Testis (tissue), 3 donors: ENCODE measurements around the gene CFAP70. TPM values are rescaled to one million over a fixed set of nuclear protein-coding genes. Genes with fewer than 3 reads are reported as not detected.

ENCODE experiments used
- DNase-seq: peaks from one replicate; pipeline ENCODE4 v3.0.0-alpha.2; 2019
- H3K27ac ChIP-seq, 2 donors: fragments of 200-600 bp; sonication (generic); one replicate each; pipeline ENCODE4 v1.5.1; 2019
- H3K27me3 ChIP-seq: fragments of 200-600 bp; sonication (generic); one replicate; pipeline ENCODE4 v1.5.1; 2019
- H3K36me3 ChIP-seq: fragments of 200-600 bp; sonication (generic); one replicate; pipeline ENCODE4 v1.5.1; 2017; ENCODE audit warnings: low read depth; ENCODE audit errors: missing control alignments
- H3K4me1 ChIP-seq: fragments of 200-600 bp; sonication (generic); one replicate; pipeline ENCODE4 v1.5.1; 2019
- H3K4me3 ChIP-seq, 2 donors: fragments of 200-600 bp; sonication (generic); one replicate each; pipeline ENCODE4 v1.5.1; 2017 to 2019
- H3K9me3 ChIP-seq: fragments of 200-600 bp; sonication (generic); one replicate; pipeline ENCODE4 v1.5.1; 2017
- POLR2A ChIP-seq: fragments of 450-650 bp; IDR thresholded peaks from one replicate; pipeline ENCODE4 v1.6.1; 2017; ENCODE audit warnings: antibody characterized with exemption, mild to moderate bottlenecking, moderate library complexity
- WGBS, 2 donors: methylation state at CpG; one replicate each; pipeline ENCODE4 v1.1.5; 2018; 5-methylcytosine and 5-hydroxymethylcytosine counted together
- intact Hi-C: fragments of 100-400 bp; cut with DNase I; formaldehyde crosslinking; loops from one replicate; pipeline ENCODE4 v1.15.1; 2023; ENCODE audit warnings: low total_unique reads
- polyA plus RNA-seq: library from polyadenylated mRNA; stranded (reverse); fragments of 350-450 nt; fragmentation: Illumina TruSeq; extraction: RNeasy Lipid Tissue Mini Kit (QIAGEN cat#74804); gene quantifications from one replicate; pipeline ENCODE4 v1.2.3, GENCODE V29; 2014; ENCODE audit warnings: low read depth, low replicate concordance; ENCODE audit not compliant: insufficient read depth
- total RNA-seq, 2 donors: library from RNA; depleted of rRNA; stranded (reverse); fragments of >200 nt; gene quantifications; one replicate each; pipeline ENCODE4 v1.2.3, GENCODE V29; 2016
- TF ChIP-seq, protein P1 (sequence below), 3 experiments: fragments of 450-650 bp in 2 of 3; fragments of 200-600 bp in 1 of 3; sonication (generic) in 1 of 3; IDR thresholded peaks; one replicate each; pipeline ENCODE4 v1.5.1; 2016 to 2019; ENCODE audit warnings: antibody characterized with exemption in 3 of 3, mild to moderate bottlenecking in 2 of 3, moderate library complexity in 1 of 3

CFAP70 gene
- total and polyA plus RNA-seq, 3 donors from 2014 or later: 29.6 to 57.2 (median 46.2) TPM

DNA sequence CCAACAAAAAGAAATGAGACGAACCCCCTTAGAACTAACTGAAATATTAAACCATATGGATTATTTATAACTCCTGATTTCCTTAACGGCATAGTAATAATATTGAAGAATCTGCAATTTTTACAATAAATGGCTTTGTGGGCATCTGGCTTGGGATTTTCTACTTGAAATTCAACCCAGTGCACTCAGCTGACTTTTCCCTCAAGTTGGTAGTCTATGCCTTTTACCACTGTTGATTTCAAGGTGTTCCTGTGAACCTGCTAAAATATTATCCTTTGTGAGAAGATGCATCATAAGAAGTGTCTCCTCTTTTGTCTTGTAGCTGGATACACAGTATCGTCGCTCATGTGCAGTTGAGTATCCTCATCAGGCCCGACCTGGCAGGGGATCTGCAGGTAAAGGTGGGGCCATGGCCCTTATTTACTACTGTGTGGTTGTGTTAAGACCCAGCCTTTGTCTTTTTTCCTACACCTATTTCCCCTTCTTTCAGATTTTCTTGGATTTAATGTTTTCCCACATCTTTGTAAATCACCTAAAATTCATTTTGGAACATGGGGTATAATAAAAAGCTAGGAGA, 119.6 kb downstream of the CFAP70 start:
- WGBS, 2 donors: 95 to 97% methylated on average over 5 of the region's 5 CpGs
- intact Hi-C loops: no loop called here
- no peaks in the 10 kb centered on the region for H3K4me1 ChIP-seq

DNA sequence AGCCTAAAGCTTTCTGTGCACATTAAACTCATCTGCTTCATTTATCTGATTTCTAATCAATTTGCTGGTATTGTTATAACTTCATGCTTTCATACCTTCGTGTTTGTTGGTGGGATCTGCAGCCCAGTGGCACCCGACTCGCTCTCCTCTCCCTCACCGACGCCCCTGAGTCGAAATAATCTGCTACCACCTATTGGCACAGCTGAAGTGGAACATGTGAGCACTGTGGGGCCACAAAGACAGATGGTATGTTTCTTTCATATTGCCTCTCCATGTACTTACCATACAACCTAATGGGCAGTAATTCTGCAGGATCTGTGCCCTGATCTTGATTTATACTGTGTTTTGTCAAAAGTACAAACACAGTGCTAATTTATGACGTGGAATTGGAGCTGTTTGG, 124.0 kb downstream of the CFAP70 start:
- H3K27ac ChIP-seq: no peak overlapping the region
- H3K36me3 ChIP-seq: no peaks in the 10 kb centered on the region
- 87 to 97% methylated on average over 7 of the region's 7 CpGs for WGBS, 2 donors
- no peaks in the 10 kb centered on the region for H3K27me3 ChIP-seq
- H3K4me1 ChIP-seq: no peaks in the 10 kb centered on the region
- DNase-seq: no peak
- H3K4me3 ChIP-seq: no peak overlapping the region
- H3K9me3 ChIP-seq: no peaks in the 10 kb centered on the region
- TF ChIP-seq, protein P1, sequence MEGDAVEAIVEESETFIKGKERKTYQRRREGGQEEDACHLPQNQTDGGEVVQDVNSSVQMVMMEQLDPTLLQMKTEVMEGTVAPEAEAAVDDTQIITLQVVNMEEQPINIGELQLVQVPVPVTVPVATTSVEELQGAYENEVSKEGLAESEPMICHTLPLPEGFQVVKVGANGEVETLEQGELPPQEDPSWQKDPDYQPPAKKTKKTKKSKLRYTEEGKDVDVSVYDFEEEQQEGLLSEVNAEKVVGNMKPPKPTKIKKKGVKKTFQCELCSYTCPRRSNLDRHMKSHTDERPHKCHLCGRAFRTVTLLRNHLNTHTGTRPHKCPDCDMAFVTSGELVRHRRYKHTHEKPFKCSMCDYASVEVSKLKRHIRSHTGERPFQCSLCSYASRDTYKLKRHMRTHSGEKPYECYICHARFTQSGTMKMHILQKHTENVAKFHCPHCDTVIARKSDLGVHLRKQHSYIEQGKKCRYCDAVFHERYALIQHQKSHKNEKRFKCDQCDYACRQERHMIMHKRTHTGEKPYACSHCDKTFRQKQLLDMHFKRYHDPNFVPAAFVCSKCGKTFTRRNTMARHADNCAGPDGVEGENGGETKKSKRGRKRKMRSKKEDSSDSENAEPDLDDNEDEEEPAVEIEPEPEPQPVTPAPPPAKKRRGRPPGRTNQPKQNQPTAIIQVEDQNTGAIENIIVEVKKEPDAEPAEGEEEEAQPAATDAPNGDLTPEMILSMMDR (IDR thresholded peaks at IDR 0.05): no peak
- no peak for TF ChIP-seq POLR2A
- intact Hi-C loops: no loop called here

More for the DNA sequence above, 119.6 kb downstream of the CFAP70 start:
- H3K36me3 ChIP-seq: no peaks in the 10 kb centered on the region
- H3K4me3 ChIP-seq: no peak overlapping the region
- no peak overlapping the region for H3K27ac ChIP-seq
- no peak for TF ChIP-seq POLR2A
- H3K9me3 ChIP-seq: no peaks in the 10 kb centered on the region
- no peaks in the 10 kb centered on the region for H3K27me3 ChIP-seq
- DNase-seq: no peak

DNA sequence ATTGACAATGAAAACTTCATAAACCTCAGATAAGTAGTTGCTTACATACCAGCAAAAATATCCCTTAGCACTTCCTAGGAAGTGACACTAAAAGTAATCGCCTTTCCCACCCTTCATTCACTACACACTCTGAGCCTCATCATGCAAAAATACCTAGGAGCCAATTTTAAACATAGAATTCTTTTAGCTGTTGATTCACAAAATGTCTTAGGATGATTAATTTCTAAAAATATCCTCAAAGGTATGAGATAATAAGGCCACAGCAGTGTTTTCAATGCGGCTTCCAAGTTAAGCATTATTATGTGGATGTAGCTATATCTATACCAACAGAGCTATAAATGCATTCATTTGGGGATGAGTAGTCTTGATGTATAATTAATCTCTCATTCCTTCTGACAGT, 124.8 kb downstream of the CFAP70 start:
- WGBS, 2 donors: 79 to 85% methylated on average over 2 of the region's 2 CpGs
- no peak for TF ChIP-seq POLR2A
- TF ChIP-seq, protein P1 (IDR thresholded peaks at IDR 0.05): no peak
- DNase-seq: no peak
- Histone ChIP-seq H3K4me3 (no peak overlapping the region), H3K27ac (no peak overlapping the region), H3K36me3 (no peaks in the 10 kb centered on the region), H3K27me3 (no peaks in the 10 kb centered on the region), H3K9me3 (no peaks in the 10 kb centered on the region), H3K4me1 (no peaks in the 10 kb centered on the region)
- intact Hi-C loops: no loop called here

DNA sequence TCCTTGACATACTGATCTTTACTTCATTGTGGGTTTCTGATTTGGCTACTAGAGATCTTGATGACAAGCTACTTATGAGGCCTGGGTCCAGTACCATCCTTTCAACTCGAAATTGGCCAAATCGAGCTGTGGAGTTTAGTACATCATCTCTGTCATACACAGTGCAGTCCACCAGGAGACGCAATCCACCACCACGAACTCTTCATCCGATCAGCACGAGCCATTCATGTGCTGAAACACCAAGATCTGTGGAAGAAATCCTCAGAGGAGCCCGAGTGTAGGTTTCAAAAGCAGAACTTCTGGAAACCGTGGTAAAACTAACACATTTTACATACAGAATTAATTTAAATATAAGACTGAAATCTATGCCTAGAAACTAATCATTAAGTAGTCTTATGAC, 125.8 kb downstream of the CFAP70 start:
- no peaks in the 10 kb centered on the region for H3K4me1 ChIP-seq
- no peak overlapping the region for H3K27ac ChIP-seq
- 86 to 88% methylated on average over 8 of the region's 8 CpGs for WGBS, 2 donors
- H3K27me3 ChIP-seq: no peaks in the 10 kb centered on the region
- no peaks in the 10 kb centered on the region for H3K36me3 ChIP-seq
- H3K9me3 ChIP-seq: no peaks in the 10 kb centered on the region
- intact Hi-C loops: no loop called here
- no peak for TF ChIP-seq POLR2A
- TF ChIP-seq, protein P1 (IDR thresholded peaks at IDR 0.05): no peak
- H3K4me3 ChIP-seq: no peak overlapping the region
- DNase-seq: no peak

DNA sequence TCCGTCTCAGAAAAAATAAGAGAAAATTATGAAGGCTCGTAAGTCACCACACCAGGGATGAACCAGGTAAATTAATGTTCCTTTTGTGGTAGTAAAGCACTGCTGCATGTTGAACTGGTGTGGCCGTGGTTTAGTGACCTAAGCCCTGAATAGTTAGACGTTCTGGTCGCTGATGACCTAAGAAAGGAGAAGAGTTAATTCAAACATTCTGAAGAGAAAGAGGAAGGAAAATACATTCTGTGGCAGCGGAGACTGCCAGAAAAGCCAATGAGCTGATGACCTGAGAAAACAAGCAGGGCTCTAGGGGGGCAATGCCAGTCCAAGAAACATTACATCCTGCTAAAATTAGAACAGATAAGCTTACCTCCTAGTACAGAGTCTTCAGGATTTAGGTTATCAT, 129.1 kb downstream of the CFAP70 start:
- Histone ChIP-seq H3K27me3 (no peaks in the 10 kb centered on the region), H3K36me3 (no peaks in the 10 kb centered on the region), H3K9me3 (no peaks in the 10 kb centered on the region), H3K27ac (no peak overlapping the region), H3K4me3 (no peak overlapping the region), H3K4me1 (no peaks in the 10 kb centered on the region)
- DNase-seq: no peak
- 84 to 95% methylated on average over 6 of the region's 6 CpGs for WGBS, 2 donors
- TF ChIP-seq POLR2A: no peak
- TF ChIP-seq, protein P1 (IDR thresholded peaks at IDR 0.05): no peak
- intact Hi-C loops: no loop called here
